DMS53 (cell line): Measurements from ENCODE around the gene BTNL3.

Experiments
- DNase-seq: peaks from one replicate; lab custom pipeline; 2025; lab: John Stamatoyannopoulos, UW

BTNL3 gene

GRCh38 chr5:181047921-181048320 lies 59.3 kb downstream of the BTNL3 start:
- no peak for DNase-seq

- no peak for DNase-seq
Observed at GRCh38 chr5:181050016-181050415, 61.4 kb downstream of the BTNL3 start.

- DNase-seq, result no peak
Observed at GRCh38 chr5:181051841-181052671, 63.4 kb downstream of the BTNL3 start.

GRCh38 chr5:181052672-181053487 lies 64.2 kb downstream of the BTNL3 start:
- peak; percentile 26 for DNase-seq

- no peak for DNase-seq
Observed at GRCh38 chr5:181053488-181054121, 65.0 kb downstream of the BTNL3 start.

GRCh38 chr5:181054138-181054537 lies 65.5 kb downstream of the BTNL3 start:
- no peak for DNase-seq

- DNase-seq, result no peak
Observed at GRCh38 chr5:181054871-181055459, 66.3 kb downstream of the BTNL3 start.
